Mesendoderm (in vitro differentiated cells): Measurements from ENCODE around the gene DPH2.

Source experiments
- DNase-seq: peaks from one replicate; pipeline ENCODE4 v3.0.0; 2013
- H2AK5ac ChIP-seq: 2 replicates; pipeline ENCODE4 v1.6.1; 2013; ENCODE audit warnings: low read length, inconsistent platforms
- H2BK120ac ChIP-seq: 2 replicates; pipeline ENCODE4 v1.6.1; 2013; ENCODE audit warnings: low read depth, mild to moderate bottlenecking, low read length, moderate library complexity, mixed read lengths
- H2BK15ac ChIP-seq: replicated peaks from 2 replicates; pipeline ENCODE4 v1.6.1; 2013; ENCODE audit warnings: low read depth, mild to moderate bottlenecking, moderate library complexity
- H2BK5ac ChIP-seq: 2 replicates; pipeline ENCODE4 v1.6.1; 2013; ENCODE audit warnings: low read length, inconsistent platforms
- H3K18ac ChIP-seq: 2 replicates; pipeline ENCODE4 v1.6.1; 2013; ENCODE audit warnings: mild to moderate bottlenecking, low read length, mixed read lengths
- H3K23ac ChIP-seq: one replicate; pipeline ENCODE4 v1.6.1; 2013; ENCODE audit warnings: low read length
- H3K27ac ChIP-seq: 2 replicates; pipeline ENCODE4 v1.5.1; 2013; ENCODE audit warnings: low read depth, mild to moderate bottlenecking, inconsistent platforms, low read length, moderate library complexity
- H3K27me3 ChIP-seq: 2 replicates; pipeline ENCODE4 v1.6.1; 2013; ENCODE audit warnings: low read length, control low read depth, mild to moderate bottlenecking, inconsistent platforms; ENCODE audit not compliant: insufficient read depth, poor library complexity
- H3K36me3 ChIP-seq: 2 replicates; pipeline ENCODE4 v1.6.1; 2013; ENCODE audit warnings: low read length, inconsistent platforms; ENCODE audit not compliant: control insufficient read depth, insufficient read depth
- H3K4ac ChIP-seq: one replicate; pipeline ENCODE4 v1.6.1; 2013; ENCODE audit warnings: low read depth, mild to moderate bottlenecking, low read length, moderate library complexity
- H3K4me1 ChIP-seq: 2 replicates; pipeline ENCODE4 v1.6.1; 2013; ENCODE audit warnings: low read depth, low read length, inconsistent platforms; ENCODE audit not compliant: control insufficient read depth
- H3K4me2 ChIP-seq: 2 replicates; pipeline ENCODE4 v1.6.1; 2013; ENCODE audit warnings: low read length
- H3K4me3 ChIP-seq: 2 replicates; pipeline ENCODE4 v1.5.1; 2013; ENCODE audit warnings: mild to moderate bottlenecking, low read length
- H3K56ac ChIP-seq: one replicate; pipeline ENCODE4 v1.6.1; 2013; ENCODE audit warnings: low read length
- H3K79me1 ChIP-seq: 2 replicates; pipeline ENCODE4 v1.6.1; 2013; ENCODE audit warnings: low read length, inconsistent platforms
- H3K79me2 ChIP-seq: 2 replicates; pipeline ENCODE4 v1.6.1; 2013; ENCODE audit warnings: mild to moderate bottlenecking, low read length; ENCODE audit not compliant: control insufficient read depth, insufficient read depth
- H3K9ac ChIP-seq: 2 replicates; pipeline ENCODE4 v1.6.1; 2013; ENCODE audit warnings: low read length, inconsistent platforms
- H4K5ac ChIP-seq: one replicate; pipeline ENCODE4 v1.6.1; 2013; ENCODE audit warnings: low read length
- H4K8ac ChIP-seq: one replicate; pipeline ENCODE4 v1.6.1; 2013; ENCODE audit warnings: low read depth, mild to moderate bottlenecking, control low read depth, low read length, moderate library complexity
- WGBS: extraction: QIAGEN DNeasy Blood & Tissue Kit; methylation state at CpG from one replicate; pipeline ENCODE4 v1.1.7; 2013; ENCODE audit warnings: low lambda C conversion rate, missing lambda C conversion rate; ENCODE audit not compliant: insufficient coverage; ENCODE audit errors: extremely low coverage; 5-methylcytosine and 5-hydroxymethylcytosine counted together

DPH2 gene

DNA sequence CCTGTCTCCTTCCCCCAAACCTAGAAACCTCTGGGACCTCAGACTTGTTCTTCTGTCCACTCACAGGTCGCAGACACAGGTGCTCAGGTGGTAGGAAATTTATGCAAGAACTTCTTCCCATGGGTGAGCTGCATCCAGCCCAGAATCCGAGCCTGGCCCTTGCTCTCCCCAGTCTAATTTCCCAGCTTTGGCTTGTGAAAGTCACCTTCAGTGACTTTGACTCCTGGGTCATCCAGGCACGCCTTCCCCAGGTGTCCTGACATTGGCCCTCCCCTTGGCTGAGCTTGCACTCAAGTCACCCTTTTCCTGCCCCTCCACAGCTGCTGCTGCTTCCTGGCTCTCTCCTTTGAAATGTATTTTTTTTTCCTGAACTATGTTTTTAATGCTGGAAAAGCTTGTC is 16.4 kb upstream of the DPH2 start:
- H2BK15ac ChIP-seq: no peak overlapping the region
- H3K4ac ChIP-seq: no peak overlapping the region
- no peak overlapping the region for H3K18ac ChIP-seq
- H3K4me1 ChIP-seq: no peaks in the 10 kb centered on the region
- H3K56ac ChIP-seq: no peak overlapping the region
- H3K36me3 ChIP-seq: no peaks in the 10 kb centered on the region
- H2BK5ac ChIP-seq: no peak overlapping the region
- H3K4me3 ChIP-seq: no peak overlapping the region
- no peak overlapping the region for H3K27ac ChIP-seq
- no peak overlapping the region for H3K4me2 ChIP-seq
- H2BK120ac ChIP-seq: no peak overlapping the region
- H3K79me1 ChIP-seq: peaks cover under 1% of the 10 kb centered on the region
- no peak for DNase-seq
- no peaks in the 10 kb centered on the region for H3K27me3 ChIP-seq
- no peak overlapping the region for H4K5ac ChIP-seq
- H3K9ac ChIP-seq: no peak overlapping the region
- no peaks in the 10 kb centered on the region for H3K79me2 ChIP-seq
- WGBS: no CpG with 5 or more reads among the region's 3 CpGs
- H3K23ac ChIP-seq: no peak overlapping the region
- no peak overlapping the region for H2AK5ac ChIP-seq
- no peak overlapping the region for H4K8ac ChIP-seq

DNA sequence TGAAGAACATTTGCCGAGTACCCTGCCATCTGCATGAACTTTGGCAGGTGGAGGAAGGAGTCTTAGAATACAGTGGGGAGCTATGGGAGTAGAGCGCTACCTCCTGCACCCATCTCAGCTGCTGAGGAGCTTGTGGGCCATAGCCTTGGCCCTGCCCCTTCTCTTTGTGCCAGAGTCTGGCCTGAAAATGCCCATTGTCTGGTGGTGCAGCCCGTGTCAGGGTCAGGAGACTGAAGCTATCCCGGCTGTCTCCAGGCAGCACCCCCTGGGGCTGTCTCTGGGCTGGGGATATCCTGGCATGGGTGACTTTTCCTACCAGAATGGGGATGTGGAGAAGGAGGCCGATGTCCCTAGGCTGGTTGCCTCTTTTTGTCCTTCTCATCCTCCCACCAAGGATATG is 15.8 kb upstream of the DPH2 start:
- Histone ChIP-seq H2BK120ac (no peak overlapping the region), H3K79me1 (no peaks in the 10 kb centered on the region), H3K79me2 (no peaks in the 10 kb centered on the region), H3K4me2 (no peak overlapping the region), H3K4ac (no peak overlapping the region), H3K18ac (no peak overlapping the region), H4K8ac (no peak overlapping the region), H3K27me3 (no peaks in the 10 kb centered on the region), H3K4me1 (no peaks in the 10 kb centered on the region), H2AK5ac (no peak overlapping the region), H3K56ac (no peak overlapping the region), H2BK5ac (no peak overlapping the region), H2BK15ac (no peak overlapping the region), H3K27ac (no peak overlapping the region), H3K4me3 (no peak overlapping the region), H3K36me3 (no peaks in the 10 kb centered on the region), H4K5ac (no peak overlapping the region), H3K23ac (no peak overlapping the region), H3K9ac (no peak overlapping the region)
- no peak for DNase-seq
- no CpG with 5 or more reads among the region's 5 CpGs for WGBS

DNA sequence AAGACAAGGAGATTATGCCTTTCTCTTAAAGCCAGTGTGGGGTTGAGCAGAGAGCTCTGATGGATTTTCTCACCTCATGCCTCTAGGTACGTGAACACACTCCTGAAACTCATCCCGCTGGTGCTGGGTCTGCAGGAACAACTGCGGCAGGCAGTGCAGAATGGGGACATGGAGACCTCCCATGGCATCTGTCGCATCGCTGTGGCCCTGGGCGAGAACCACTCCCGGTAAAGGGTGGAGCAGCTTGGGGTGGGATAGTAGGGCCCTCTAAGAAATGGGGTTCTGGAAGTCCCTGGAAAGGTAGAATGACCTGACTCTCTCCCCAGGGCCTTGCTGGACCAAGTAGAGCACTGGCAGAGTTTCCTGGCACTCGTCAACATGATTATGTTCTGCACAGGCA is 13.6 kb upstream of the DPH2 start:
- Histone ChIP-seq H2BK120ac (no peak overlapping the region), H4K5ac (no peak overlapping the region), H3K36me3 (no peaks in the 10 kb centered on the region), H3K23ac (no peak overlapping the region), H3K56ac (no peak overlapping the region), H3K4me3 (no peak overlapping the region), H2AK5ac (no peak overlapping the region), H3K79me1 (no peaks in the 10 kb centered on the region), H3K79me2 (no peaks in the 10 kb centered on the region), H2BK15ac (no peak overlapping the region), H3K27ac (no peak overlapping the region), H3K4ac (no peak overlapping the region), H3K9ac (no peak overlapping the region), H2BK5ac (no peak overlapping the region), H4K8ac (no peak overlapping the region), H3K18ac (no peak overlapping the region), H3K4me2 (no peak overlapping the region), H3K27me3 (no peaks in the 10 kb centered on the region), H3K4me1 (no peaks in the 10 kb centered on the region)
- no CpG with 5 or more reads among the region's 8 CpGs for WGBS
- DNase-seq: no peak

DNA sequence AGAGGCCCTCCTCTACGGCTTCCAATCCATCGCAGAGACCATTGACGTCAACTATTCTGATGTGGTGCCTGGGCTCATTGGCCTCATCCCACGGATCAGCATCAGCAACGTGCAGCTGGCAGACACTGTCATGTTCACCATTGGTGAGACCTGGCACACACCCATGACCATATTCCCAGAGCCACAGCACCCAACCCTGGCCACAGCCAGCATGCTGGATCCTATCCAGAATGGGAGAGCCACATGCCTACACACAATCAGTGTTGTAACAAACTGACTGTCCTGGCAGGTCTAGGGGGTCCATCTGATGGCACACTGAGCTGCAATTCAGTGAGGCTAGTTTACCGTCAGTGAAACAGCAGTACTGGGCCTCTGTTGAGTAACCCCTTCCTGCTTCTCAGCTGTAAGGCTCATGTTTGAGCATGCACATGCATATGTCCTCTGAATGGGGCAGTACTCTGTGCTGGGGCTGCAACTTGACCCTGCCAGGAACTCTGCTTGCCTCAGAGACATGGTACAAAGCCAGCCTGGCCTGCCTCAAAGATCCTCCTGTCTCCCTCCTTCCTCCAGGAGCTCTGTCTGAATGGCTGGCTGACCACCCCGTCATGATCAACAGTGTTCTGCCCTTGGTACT is 12.3 kb upstream of the DPH2 start:
- H3K27me3 ChIP-seq: no peaks in the 10 kb centered on the region
- no peak overlapping the region for H3K9ac ChIP-seq
- no peak overlapping the region for H4K8ac ChIP-seq
- H4K5ac ChIP-seq: no peak overlapping the region
- H3K36me3 ChIP-seq: peaks cover 1% of the 10 kb centered on the region
- no peaks in the 10 kb centered on the region for H3K79me2 ChIP-seq
- no peak overlapping the region for H3K4ac ChIP-seq
- no peak overlapping the region for H3K56ac ChIP-seq
- no peak overlapping the region for H3K4me2 ChIP-seq
- no peak overlapping the region for H3K4me3 ChIP-seq
- H2BK120ac ChIP-seq: no peak overlapping the region
- H3K23ac ChIP-seq: no peak overlapping the region
- H3K4me1 ChIP-seq: no peaks in the 10 kb centered on the region
- WGBS: no CpG with 5 or more reads among the region's 7 CpGs
- H3K18ac ChIP-seq: no peak overlapping the region
- no peak overlapping the region for H3K27ac ChIP-seq
- no peaks in the 10 kb centered on the region for H3K79me1 ChIP-seq
- no peak for DNase-seq
- no peak overlapping the region for H2BK5ac ChIP-seq
- H2AK5ac ChIP-seq: no peak overlapping the region
- no peak overlapping the region for H2BK15ac ChIP-seq

DNA sequence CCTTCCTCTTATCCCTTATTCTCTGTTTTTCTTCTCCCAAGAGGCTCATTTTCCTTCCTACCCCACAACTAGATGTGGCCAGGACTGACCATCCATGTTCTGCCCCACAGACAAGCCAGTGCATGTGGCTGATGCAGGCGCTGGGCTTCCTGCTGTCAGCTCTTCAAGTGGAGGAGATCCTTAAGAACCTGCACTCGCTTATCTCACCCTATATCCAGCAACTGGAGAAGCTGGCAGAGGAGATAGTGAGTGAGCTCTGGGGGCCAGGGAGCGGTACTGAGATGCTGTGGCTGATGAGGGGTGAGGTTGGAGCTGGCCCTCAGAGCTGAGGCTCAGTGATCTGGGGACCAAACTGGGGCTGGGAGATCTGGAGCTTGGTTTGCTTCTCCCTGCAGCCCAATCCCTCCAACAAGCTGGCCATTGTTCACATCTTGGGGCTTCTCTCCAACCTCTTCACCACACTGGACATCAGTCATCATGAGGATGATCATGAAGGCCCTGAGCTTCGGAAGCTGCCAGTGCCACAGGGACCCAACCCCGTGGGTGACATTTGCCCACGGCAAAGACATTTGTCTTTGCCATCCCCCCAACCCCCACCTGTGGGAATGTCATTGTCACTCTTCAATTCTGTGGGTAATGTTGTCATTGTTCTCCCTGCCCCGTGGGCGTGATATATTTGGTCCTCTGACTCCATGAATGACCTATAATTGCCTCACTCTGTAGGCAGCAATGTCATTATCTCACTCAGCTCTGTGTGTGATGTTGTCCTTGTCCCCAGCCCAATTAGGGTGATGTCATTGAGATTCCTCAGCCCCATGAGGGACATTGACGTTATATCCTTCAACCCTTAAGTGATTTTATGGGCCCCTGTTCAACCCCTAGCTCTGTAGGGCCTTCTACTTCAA is 11.2 kb upstream of the DPH2 start:
- H3K4me3 ChIP-seq: no peak overlapping the region
- no peak overlapping the region for H4K8ac ChIP-seq
- peaks cover 1% of the 10 kb centered on the region for H3K36me3 ChIP-seq
- no peak overlapping the region for H2BK120ac ChIP-seq
- H2AK5ac ChIP-seq: no peak overlapping the region
- H3K9ac ChIP-seq: no peak overlapping the region
- no CpG with 5 or more reads among the region's 9 CpGs for WGBS
- H3K79me1 ChIP-seq: no peaks in the 10 kb centered on the region
- no peaks in the 10 kb centered on the region for H3K79me2 ChIP-seq
- no peak overlapping the region for H3K23ac ChIP-seq
- no peak overlapping the region for H3K18ac ChIP-seq
- no peaks in the 10 kb centered on the region for H3K27me3 ChIP-seq
- DNase-seq: no peak
- no peak overlapping the region for H3K4me2 ChIP-seq
- H2BK15ac ChIP-seq: no peak overlapping the region
- no peak overlapping the region for H3K4ac ChIP-seq
- H3K56ac ChIP-seq: no peak overlapping the region
- H4K5ac ChIP-seq: no peak overlapping the region
- H3K27ac ChIP-seq: no peak overlapping the region
- no peak overlapping the region for H2BK5ac ChIP-seq
- H3K4me1 ChIP-seq: no peaks in the 10 kb centered on the region
